Activated CD4-positive, alpha-beta memory T cell treated with anti-CD3 and anti-CD28 coated beads for 36 hours (primary cell): ENCODE measurements around the gene SERPINA3. TPM values are rescaled to one million over a fixed set of nuclear protein-coding genes. Genes with fewer than 3 reads are reported as not detected.

Experiments used
- CTCF ChIA-PET: fragments of 350-600 bp; sonication (Branson Sonifier 250); formaldehyde crosslinking; loops from one replicate; lab custom pipeline; 2021; ENCODE audit warnings: antibody characterized with exemption, inconsistent platforms; lab: Charles Lee
- POLR2A ChIA-PET: fragments of 350-600 bp; sonication (Branson Sonifier 250); formaldehyde crosslinking; loops from one replicate; lab custom pipeline; 2021; ENCODE audit warnings: antibody characterized with exemption; lab: Charles Lee
- DNase-seq: peaks from one replicate; pipeline ENCODE4 v3.0.0-alpha.2; 2020
- H3K27ac Mint-ChIP-seq: one replicate; pipeline ENCODE4 v1.8.0; 2021; ENCODE audit warnings: mixed read lengths
- H3K27me3 Mint-ChIP-seq: one replicate; pipeline ENCODE4 v1.8.0; 2021; ENCODE audit warnings: mixed read lengths
- H3K36me3 Mint-ChIP-seq: one replicate; pipeline ENCODE4 v1.8.0; 2021; ENCODE audit warnings: mixed read lengths
- H3K4me1 Mint-ChIP-seq: one replicate; pipeline ENCODE4 v1.8.0; 2021; ENCODE audit warnings: low read depth, mixed read lengths
- H3K4me3 Mint-ChIP-seq: one replicate; pipeline ENCODE4 v1.8.0; 2021; ENCODE audit warnings: mild to moderate bottlenecking, mixed read lengths
- H3K9me3 Mint-ChIP-seq: one replicate; pipeline ENCODE4 v1.8.0; 2021; ENCODE audit warnings: mixed read lengths
- intact Hi-C: fragments of 100-400 bp; cut with micrococcal nuclease; formaldehyde crosslinking; loops from one replicate; pipeline ENCODE4 v1.15.1; 2023
- total RNA-seq, 2 experiments: library from RNA; stranded (reverse); gene quantifications; one replicate each; pipeline ENCODE4 v1.2.3, GENCODE V29; 2021

SERPINA3 gene
- total RNA-seq, 2 experiments from 2014 or later, result not detected

- intact Hi-C loops, result no loop called here
- H3K27ac Mint-ChIP-seq, result no peak overlapping the region
- no peaks in the 10 kb centered on the region for H3K36me3 Mint-ChIP-seq
- no peaks in the 10 kb centered on the region for H3K9me3 Mint-ChIP-seq
- peaks cover 1% of the 10 kb centered on the region for H3K27me3 Mint-ChIP-seq
- no peaks in the 10 kb centered on the region for H3K4me1 Mint-ChIP-seq
- POLR2A ChIA-PET, result no interaction called here
- H3K4me3 Mint-ChIP-seq, result no peak overlapping the region
- DNase-seq, result no peak
- CTCF ChIA-PET, result no interaction called here
These were observed 43.9 kb downstream of the SERPINA3 start for GRCh38 chr14:94656043-94656442.

GRCh38 chr14:94659256-94659655, 47.1 kb downstream of the SERPINA3 start:
- ChIA-PET POLR2A (no interaction called here), CTCF (no interaction called here)
- Mint-ChIP-seq H3K4me3 (no peak overlapping the region), H3K9me3 (no peaks in the 10 kb centered on the region), H3K27ac (no peak overlapping the region), H3K27me3 (peaks cover 10% of the 10 kb centered on the region), H3K36me3 (no peaks in the 10 kb centered on the region), H3K4me1 (no peaks in the 10 kb centered on the region)
- intact Hi-C loops, result no loop called here
- DNase-seq, result no peak

- POLR2A ChIA-PET, result interaction anchor here (1.0 kb wide), 1 partner anchor 118 kb away, joined by 3 read pairs; no protein-coding TSS in a partner anchor
- H3K4me3 Mint-ChIP-seq, result no peak overlapping the region
- no peak for DNase-seq
- intact Hi-C loops, result no loop called here
- H3K27me3 Mint-ChIP-seq, result peaks cover 12% of the 10 kb centered on the region
- H3K9me3 Mint-ChIP-seq, result no peaks in the 10 kb centered on the region
- no peaks in the 10 kb centered on the region for H3K4me1 Mint-ChIP-seq
- H3K27ac Mint-ChIP-seq, result no peak overlapping the region
- CTCF ChIA-PET, result no interaction called here
- no peaks in the 10 kb centered on the region for H3K36me3 Mint-ChIP-seq
These were observed 47.7 kb downstream of the SERPINA3 start for GRCh38 chr14:94659901-94660300.

- no peaks in the 10 kb centered on the region for H3K36me3 Mint-ChIP-seq
- ChIA-PET POLR2A (interaction anchor here (1.0 kb wide), 1 partner anchor 118 kb away, joined by 3 read pairs; no protein-coding TSS in a partner anchor), CTCF (no interaction called here)
These were observed 48.2 kb downstream of the SERPINA3 start for GRCh38 chr14:94660306-94660946.

DNA sequence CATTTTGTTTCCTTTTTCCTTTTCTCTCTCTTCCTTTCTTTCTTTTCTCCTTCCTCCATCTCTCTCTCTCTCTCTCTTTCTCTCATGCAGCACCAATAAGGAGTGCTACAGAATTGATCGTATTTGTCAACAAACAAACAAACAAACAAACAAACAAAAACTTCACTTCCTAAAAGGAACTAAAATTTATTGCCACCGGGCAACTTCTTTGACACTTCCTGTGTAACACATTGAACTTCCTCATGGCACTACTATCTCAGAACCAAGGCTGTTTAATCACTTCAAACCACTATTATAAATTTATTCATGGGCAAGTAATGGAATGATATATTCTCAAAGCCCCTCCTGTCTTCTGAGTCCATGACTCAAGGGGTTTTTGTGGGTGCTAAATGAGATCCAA, 51.3 kb downstream of the SERPINA3 start:
- Mint-ChIP-seq H3K4me1 (no peaks in the 10 kb centered on the region), H3K9me3 (no peaks in the 10 kb centered on the region), H3K36me3 (no peaks in the 10 kb centered on the region), H3K4me3 (no peak overlapping the region), H3K27ac (no peak overlapping the region), H3K27me3 (peaks cover 16% of the 10 kb centered on the region)
- ChIA-PET CTCF (no interaction called here), POLR2A (no interaction called here)
- intact Hi-C loops, result no loop called here
- DNase-seq, result no peak

More at GRCh38 chr14:94660306-94660946, 48.2 kb downstream of the SERPINA3 start:
- H3K27me3 Mint-ChIP-seq, result peaks cover 13% of the 10 kb centered on the region
- no peaks in the 10 kb centered on the region for H3K9me3 Mint-ChIP-seq
- no peak for DNase-seq
- no peak overlapping the region for H3K27ac Mint-ChIP-seq
- intact Hi-C loops, result no loop called here
- no peak overlapping the region for H3K4me3 Mint-ChIP-seq
- H3K4me1 Mint-ChIP-seq, result no peaks in the 10 kb centered on the region

GRCh38 chr14:94663965-94664704, 51.9 kb downstream of the SERPINA3 start:
- intact Hi-C loops, result no loop called here

DNA sequence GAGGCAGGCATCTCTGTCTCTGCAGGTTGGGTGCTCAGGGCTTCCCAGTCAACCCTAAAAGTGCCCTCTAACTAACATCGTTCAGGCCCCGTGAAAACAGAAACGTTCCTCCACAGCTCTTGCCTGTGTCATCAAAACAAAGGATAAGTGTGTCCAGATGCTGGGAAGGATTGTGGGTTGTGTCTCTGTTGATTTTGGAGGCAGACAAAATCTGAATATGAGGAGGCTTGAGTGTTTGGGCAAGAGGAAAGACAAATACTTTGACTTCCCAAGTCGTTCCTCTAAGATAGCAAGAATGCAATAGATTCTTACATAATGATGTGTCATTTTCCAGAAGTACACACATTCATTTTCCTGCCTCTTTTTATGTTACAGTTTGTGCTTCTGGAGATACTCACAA, 52.9 kb downstream of the SERPINA3 start:
- H3K27me3 Mint-ChIP-seq, result peaks cover 17% of the 10 kb centered on the region
- DNase-seq, result no peak
- ChIA-PET POLR2A (no interaction called here), CTCF (no interaction called here)
- H3K4me3 Mint-ChIP-seq, result no peak overlapping the region
- H3K9me3 Mint-ChIP-seq, result no peaks in the 10 kb centered on the region
- no peaks in the 10 kb centered on the region for H3K4me1 Mint-ChIP-seq
- no peak overlapping the region for H3K27ac Mint-ChIP-seq
- intact Hi-C loops, result no loop called here
- no peaks in the 10 kb centered on the region for H3K36me3 Mint-ChIP-seq

More at GRCh38 chr14:94663965-94664704, 51.9 kb downstream of the SERPINA3 start:
- no peak overlapping the region for H3K27ac Mint-ChIP-seq
- no peak overlapping the region for H3K4me3 Mint-ChIP-seq
- H3K36me3 Mint-ChIP-seq, result no peaks in the 10 kb centered on the region
- no peaks in the 10 kb centered on the region for H3K9me3 Mint-ChIP-seq
- CTCF ChIA-PET, result no interaction called here
- H3K4me1 Mint-ChIP-seq, result no peaks in the 10 kb centered on the region
- no peak for DNase-seq
- H3K27me3 Mint-ChIP-seq, result peaks cover 16% of the 10 kb centered on the region
- POLR2A ChIA-PET, result no interaction called here

DNA sequence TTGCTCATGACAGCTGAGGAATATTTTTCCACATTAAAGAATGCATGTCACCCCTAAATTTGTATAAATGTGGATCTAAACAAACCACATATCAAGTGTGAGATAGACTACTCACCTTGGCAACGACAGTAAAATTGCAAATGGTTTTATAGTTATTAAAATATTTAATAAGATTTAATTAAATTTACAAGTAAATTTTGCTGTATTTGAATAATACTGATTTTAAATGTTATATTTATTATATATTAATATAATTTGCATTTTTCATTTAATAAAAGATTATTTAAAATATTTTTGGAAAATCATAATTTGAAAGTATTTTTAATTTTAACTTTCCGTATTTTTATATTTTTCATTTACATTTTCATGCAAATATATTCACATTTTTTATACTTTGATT, 53.4 kb downstream of the SERPINA3 start:
- H3K27ac Mint-ChIP-seq, result no peak overlapping the region
- H3K36me3 Mint-ChIP-seq, result no peaks in the 10 kb centered on the region
- H3K27me3 Mint-ChIP-seq, result peaks cover 17% of the 10 kb centered on the region
- intact Hi-C loops, result no loop called here
- H3K9me3 Mint-ChIP-seq, result no peaks in the 10 kb centered on the region
- DNase-seq, result no peak
- ChIA-PET POLR2A (no interaction called here), CTCF (no interaction called here)
- H3K4me3 Mint-ChIP-seq, result no peak overlapping the region
- H3K4me1 Mint-ChIP-seq, result no peaks in the 10 kb centered on the region

DNA sequence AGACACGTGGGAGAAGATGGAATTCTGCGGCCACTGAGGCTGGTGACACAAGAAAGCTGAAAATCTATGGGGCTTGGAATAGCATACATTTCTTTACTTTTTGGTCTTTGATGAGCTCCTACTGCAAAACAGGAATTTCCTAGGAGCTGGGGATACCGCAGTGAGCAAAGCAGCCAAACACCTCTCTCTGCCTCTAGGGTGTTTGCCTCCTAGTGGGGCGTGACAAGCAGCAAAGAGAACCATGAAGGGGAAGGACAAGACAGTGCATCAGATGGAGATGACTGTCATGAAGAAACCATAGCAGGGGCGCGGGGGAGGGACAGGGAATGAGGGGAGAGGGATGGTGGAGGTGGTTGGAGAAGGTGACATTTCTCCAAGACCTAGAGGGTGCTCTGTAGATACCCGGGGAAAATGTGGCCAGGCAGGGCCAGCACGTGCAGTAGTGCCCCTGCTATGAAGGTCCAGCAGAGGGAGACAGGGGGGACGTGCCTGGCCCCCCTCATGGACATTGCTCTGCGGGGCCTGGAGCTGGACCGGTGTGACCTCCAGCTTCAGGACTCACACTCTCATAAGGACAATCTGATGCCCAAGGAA, 58.6 kb downstream of the SERPINA3 start:
- ChIA-PET CTCF (interaction anchor here (1.2 kb wide), 1 partner anchor 18 kb away, joined by 3 read pairs; no protein-coding TSS in a partner anchor), POLR2A (no interaction called here)
- Mint-ChIP-seq H3K27ac (no peak overlapping the region), H3K4me3 (no peak overlapping the region), H3K36me3 (no peaks in the 10 kb centered on the region), H3K9me3 (no peaks in the 10 kb centered on the region), H3K27me3 (peaks cover 8% of the 10 kb centered on the region), H3K4me1 (no peaks in the 10 kb centered on the region)
- no peak for DNase-seq
- intact Hi-C loops, result no loop called here

DNA sequence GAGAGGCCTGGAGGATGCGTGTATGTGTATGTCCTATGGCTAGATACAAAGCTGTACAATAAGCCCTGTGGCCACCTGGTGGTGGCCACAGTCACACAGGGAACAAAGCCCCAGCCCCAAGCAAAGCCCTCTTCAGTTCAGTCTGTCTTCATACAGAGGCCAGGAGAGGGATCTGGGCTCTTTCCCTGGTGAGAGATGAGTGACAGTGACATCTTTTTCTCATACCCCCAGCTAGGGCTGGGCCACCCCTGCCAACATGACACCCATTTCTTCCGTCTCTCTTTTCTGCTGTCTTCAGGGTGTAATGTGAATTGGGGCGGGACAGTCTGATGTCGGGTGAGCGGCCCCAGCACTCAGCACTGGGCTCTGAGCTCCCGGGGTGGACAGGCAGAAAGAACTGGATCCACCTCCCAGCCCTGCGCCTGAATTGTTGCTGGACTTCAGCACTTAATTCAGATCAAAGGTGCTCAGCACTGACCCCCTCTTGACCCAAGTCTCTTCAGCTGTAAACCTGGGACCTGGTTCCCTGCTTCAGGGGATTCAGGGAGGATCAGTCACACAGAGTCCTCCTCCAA, 59.8 kb downstream of the SERPINA3 start:
- DNase-seq, result no peak
- Mint-ChIP-seq H3K27ac (no peak overlapping the region), H3K27me3 (peaks cover 8% of the 10 kb centered on the region), H3K4me1 (no peaks in the 10 kb centered on the region), H3K4me3 (no peak overlapping the region), H3K36me3 (no peaks in the 10 kb centered on the region), H3K9me3 (no peaks in the 10 kb centered on the region)
- ChIA-PET CTCF (interaction anchor here (1.2 kb wide), 1 partner anchor 17 kb away, joined by 3 read pairs; no protein-coding TSS in a partner anchor), POLR2A (no interaction called here)
- intact Hi-C loops, result no loop called here

DNA sequence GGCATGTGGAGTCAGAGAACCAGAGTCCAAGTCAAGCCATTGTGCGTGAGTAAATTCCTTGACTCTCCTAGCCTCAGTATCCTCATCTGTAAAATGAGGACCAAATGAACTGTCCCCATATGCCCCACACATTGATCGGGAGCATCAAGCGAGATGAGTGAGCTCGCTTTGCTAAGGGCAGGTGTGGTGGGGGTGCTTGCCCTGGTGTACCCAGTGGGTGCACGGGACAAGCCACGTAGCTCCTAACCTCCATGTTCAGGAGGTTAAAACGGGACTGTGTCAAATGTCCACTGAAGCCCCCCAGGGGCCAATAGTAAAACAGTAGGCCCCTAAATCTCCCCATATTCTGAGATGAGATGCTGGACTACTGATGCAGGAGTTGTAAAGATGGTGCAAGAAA, 60.9 kb downstream of the SERPINA3 start:
- intact Hi-C loops, result no loop called here
- no peaks in the 10 kb centered on the region for H3K36me3 Mint-ChIP-seq
- peaks cover 9% of the 10 kb centered on the region for H3K27me3 Mint-ChIP-seq
- H3K4me1 Mint-ChIP-seq, result no peaks in the 10 kb centered on the region
- H3K9me3 Mint-ChIP-seq, result no peaks in the 10 kb centered on the region
- POLR2A ChIA-PET, result interaction anchor here (0.7 kb wide), 1 partner anchor 46 kb away, joined by 3 read pairs; no protein-coding TSS in a partner anchor
- H3K4me3 Mint-ChIP-seq, result no peak overlapping the region
- no peak for DNase-seq
- CTCF ChIA-PET, result no interaction called here
- H3K27ac Mint-ChIP-seq, result no peak overlapping the region
